Astrocyte (in vitro differentiated cells and primary cell): Measurements from ENCODE around the gene POMZP3. TPM values are rescaled to one million over a fixed set of nuclear protein-coding genes. Genes with fewer than 3 reads are reported as not detected.
A peak's percentile ranks its signal among the peaks of the same experiment; 100 is the strongest.
"Not testable (repeated sequence)": the region's sequence is repeated elsewhere in the genome, so short reads cannot be mapped to it uniquely, and the experiment has no call there.

Experiments
- DNase-seq: peaks from one replicate; pipeline ENCODE4 v3.0.0-alpha.2; 2010; ENCODE audit warnings: low read depth
- FAIRE-seq: peaks from 2 replicates; lab custom pipeline; 2011; peaks lifted over from hg19 to GRCh38; lab: Jason Lieb, UNC
- H2AFZ ChIP-seq: 2 replicates; pipeline ENCODE4 v1.6.0; 2012; ENCODE audit warnings: low read depth, low read length, inconsistent platforms
- H3K27ac ChIP-seq: 2 replicates; pipeline ENCODE4 v1.5.1; 2011; ENCODE audit warnings: low read depth, low read length, inconsistent platforms
- H3K27me3 ChIP-seq: 2 replicates; pipeline ENCODE4 v1.6.0; 2011; ENCODE audit warnings: low read length, inconsistent platforms; ENCODE audit not compliant: insufficient read depth
- H3K36me3 ChIP-seq: 2 replicates; pipeline ENCODE4 v1.5.1; 2011; ENCODE audit warnings: low read length, inconsistent platforms; ENCODE audit not compliant: insufficient read depth
- H3K4me1 ChIP-seq: 2 replicates; pipeline ENCODE4 v1.5.1; 2011; ENCODE audit warnings: low read length, inconsistent platforms; ENCODE audit not compliant: insufficient read depth
- H3K4me2 ChIP-seq: 2 replicates; pipeline ENCODE4 v1.6.0; 2012; ENCODE audit warnings: low read length, inconsistent platforms
- H3K4me3 ChIP-seq: 2 replicates; pipeline ENCODE4 v1.5.1; 2011; ENCODE audit warnings: low read depth, mild to moderate bottlenecking, low read length, inconsistent platforms; ENCODE audit not compliant: insufficient read depth
- H3K79me2 ChIP-seq: 2 replicates; pipeline ENCODE4 v1.6.0; 2012; ENCODE audit warnings: mild to moderate bottlenecking, low read length, inconsistent platforms; ENCODE audit not compliant: insufficient read depth
- H3K9ac ChIP-seq: 2 replicates; pipeline ENCODE4 v1.6.0; 2012; ENCODE audit warnings: mild to moderate bottlenecking, low read length, inconsistent platforms
- H3K9me3 ChIP-seq: 2 replicates; pipeline ENCODE4 v1.5.1; 2012; ENCODE audit warnings: low read depth, mild to moderate bottlenecking, low read length, inconsistent platforms; ENCODE audit not compliant: insufficient read depth
- H4K20me1 ChIP-seq: 2 replicates; pipeline ENCODE4 v1.6.0; 2012; ENCODE audit warnings: low read length, inconsistent platforms; ENCODE audit not compliant: insufficient read depth
- H3K27ac Mint-ChIP-seq: one replicate; pipeline ENCODE4 v1.8.0; 2021; ENCODE audit warnings: mild to moderate bottlenecking, mixed read lengths; ENCODE audit not compliant: unreplicated experiment
- H3K27me3 Mint-ChIP-seq: one replicate; pipeline ENCODE4 v1.8.0; 2021; ENCODE audit warnings: low read depth, mixed read lengths; ENCODE audit not compliant: unreplicated experiment
- H3K36me3 Mint-ChIP-seq: one replicate; pipeline ENCODE4 v1.8.0; 2021; ENCODE audit warnings: low read depth, mixed read lengths; ENCODE audit not compliant: unreplicated experiment
- H3K4me1 Mint-ChIP-seq: one replicate; pipeline ENCODE4 v1.8.0; 2021; ENCODE audit warnings: low read depth, mixed read lengths; ENCODE audit not compliant: unreplicated experiment
- H3K4me3 Mint-ChIP-seq: one replicate; pipeline ENCODE4 v1.8.0; 2021; ENCODE audit warnings: mild to moderate bottlenecking, moderate library complexity, mixed read lengths; ENCODE audit not compliant: unreplicated experiment
- H3K9me3 Mint-ChIP-seq: one replicate; pipeline ENCODE4 v1.8.0; 2021; ENCODE audit warnings: mild to moderate bottlenecking, mixed read lengths; ENCODE audit not compliant: unreplicated experiment
- total RNA-seq: library from RNA; stranded (reverse); gene quantifications from 2 replicates; pipeline ENCODE4 v1.2.1, GENCODE V29; 2021

Gene POMZP3
- total RNA-seq, 1 donor from 2014 or later, result 10.1 TPM

GRCh38 chr7:76588586-76588985 lies 38.5 kb downstream of the POMZP3 start:
- not testable (repeated sequence) for H3K4me3 Mint-ChIP-seq, H3K27ac Mint-ChIP-seq, H3K36me3 ChIP-seq, H3K9ac ChIP-seq, H3K4me2 ChIP-seq, H4K20me1 ChIP-seq, H3K27me3 Mint-ChIP-seq, H3K27ac ChIP-seq, H3K9me3 ChIP-seq, H2AFZ ChIP-seq, H3K4me3 ChIP-seq, DNase-seq, H3K36me3 Mint-ChIP-seq, H3K27me3 ChIP-seq, H3K9me3 Mint-ChIP-seq
- peaks cover 22% of the 10 kb centered on the region for H3K4me1 Mint-ChIP-seq
- H3K79me2 ChIP-seq, result peaks cover 32% of the 10 kb centered on the region
- peak; percentile 62 for FAIRE-seq
- H3K4me1 ChIP-seq, result peaks cover 14% of the 10 kb centered on the region

GRCh38 chr7:76586585-76587315 lies 40.3 kb downstream of the POMZP3 start:
- not testable (repeated sequence) for H3K9me3 Mint-ChIP-seq, H3K27me3 Mint-ChIP-seq, H3K4me3 Mint-ChIP-seq, H3K27ac Mint-ChIP-seq, H3K4me2 ChIP-seq, H3K4me3 ChIP-seq, H3K9me3 ChIP-seq, H3K36me3 ChIP-seq, H2AFZ ChIP-seq, FAIRE-seq, H3K27me3 ChIP-seq, H3K9ac ChIP-seq, H3K36me3 Mint-ChIP-seq, H3K27ac ChIP-seq, H4K20me1 ChIP-seq, DNase-seq
- Histone ChIP-seq H3K79me2 (peaks cover 27% of the 10 kb centered on the region), H3K4me1 (peaks cover 25% of the 10 kb centered on the region)
- H3K4me1 Mint-ChIP-seq, result peaks cover 32% of the 10 kb centered on the region

GRCh38 chr7:76583636-76584281 lies 43.3 kb downstream of the POMZP3 start:
- peak overlapping the region; percentile 63 for H3K9ac ChIP-seq
- not testable (repeated sequence) for H3K36me3 Mint-ChIP-seq, FAIRE-seq, H3K36me3 ChIP-seq, H3K9me3 Mint-ChIP-seq, H2AFZ ChIP-seq, H3K27me3 ChIP-seq, H4K20me1 ChIP-seq, H3K27me3 Mint-ChIP-seq, H3K9me3 ChIP-seq
- peak; percentile 86 for DNase-seq
- H3K4me3 ChIP-seq, result peak overlapping the region; percentile 33
- peaks cover 36% of the 10 kb centered on the region for H3K79me2 ChIP-seq
- H3K4me1 Mint-ChIP-seq, result peaks cover 35% of the 10 kb centered on the region
- H3K27ac ChIP-seq, result peak overlapping the region; percentile 66
- peak overlapping the region; percentile 57 for H3K4me3 Mint-ChIP-seq
- peaks cover 25% of the 10 kb centered on the region for H3K4me1 ChIP-seq
- H3K27ac Mint-ChIP-seq, result peak overlapping the region; percentile 94
- H3K4me2 ChIP-seq, result peak overlapping the region; percentile 78

- H3K27me3 Mint-ChIP-seq, H3K4me3 Mint-ChIP-seq, H3K36me3 ChIP-seq, H3K27me3 ChIP-seq, H3K4me3 ChIP-seq, H2AFZ ChIP-seq, H3K9me3 Mint-ChIP-seq, H3K36me3 Mint-ChIP-seq, H3K9me3 ChIP-seq, H4K20me1 ChIP-seq: not testable (repeated sequence)
- H3K4me1 Mint-ChIP-seq, result peaks cover 30% of the 10 kb centered on the region
- Histone ChIP-seq H3K9ac (peak overlapping the region; percentile 63), H3K4me1 (peaks cover 25% of the 10 kb centered on the region), H3K27ac (peak overlapping the region; percentile 66), H3K4me2 (peak overlapping the region; percentile 78), H3K79me2 (peaks cover 38% of the 10 kb centered on the region)
- DNase-seq (peak; percentile 87), FAIRE-seq (peak; percentile 95)
- H3K27ac Mint-ChIP-seq, result peak overlapping the region; percentile 94
These were observed 44.0 kb downstream of the POMZP3 start for GRCh38 chr7:76582848-76583631.

GRCh38 chr7:76575919-76576655 lies 51.0 kb downstream of the POMZP3 start:
- peaks cover 39% of the 10 kb centered on the region for H3K79me2 ChIP-seq
- not testable (repeated sequence) for H3K9me3 Mint-ChIP-seq, H2AFZ ChIP-seq, H3K4me1 ChIP-seq, H3K36me3 ChIP-seq, H4K20me1 ChIP-seq, H3K9me3 ChIP-seq, H3K4me3 ChIP-seq, H3K27me3 Mint-ChIP-seq, H3K36me3 Mint-ChIP-seq, H3K27me3 ChIP-seq, H3K27ac ChIP-seq, H3K9ac ChIP-seq
- FAIRE-seq (peak; percentile 55), DNase-seq (peak; percentile 18)
- Mint-ChIP-seq H3K4me1 (peaks cover 20% of the 10 kb centered on the region), H3K27ac (peak overlapping the region; percentile 78), H3K4me3 (peak overlapping the region; percentile 60)
- peak overlapping the region; percentile 35 for H3K4me2 ChIP-seq
